Esophagus muscularis mucosa (tissue), 4 donors: ENCODE data around the gene PTGDR2. TPM values are rescaled to one million over a fixed set of nuclear protein-coding genes. Genes with fewer than 3 reads are reported as not detected.

ENCODE experiments used
- DNase-seq: peaks from one replicate; pipeline ENCODE4 v3.0.0-alpha.2; 2017; ENCODE audit errors: extremely low spot score
- H3K27ac ChIP-seq, 4 donors: fragments of 200-600 bp; sonication (generic); replicated peaks in 1 of 4; 1 replicate in 3 of 4; 2 replicates in 1 of 4; pipeline ENCODE4 v1.5.1; 2016 to 2019; ENCODE audit warnings: mild to moderate bottlenecking in 1 of 4
- H3K27me3 ChIP-seq, 4 donors: fragments of 200-600 bp; sonication (generic); one replicate each; pipeline versions ENCODE4 v1.5.1 to v1.6.0; 2016 to 2019
- H3K36me3 ChIP-seq, 4 donors: fragments of 200-600 bp; sonication (generic); one replicate each; pipeline ENCODE4 v1.5.1; 2016 to 2019
- H3K4me1 ChIP-seq, 4 donors: fragments of 200-600 bp; sonication (generic); one replicate each; pipeline ENCODE4 v1.5.1; 2016 to 2019
- H3K4me3 ChIP-seq, 4 donors: fragments of 200-600 bp; sonication (generic); 1 replicate in 2 of 4; 2 replicates in 2 of 4; pipeline ENCODE4 v1.5.1; 2016 to 2019; ENCODE audit warnings: mild to moderate bottlenecking in 4 of 4, moderate library complexity in 1 of 4
- H3K9me3 ChIP-seq, 4 donors: fragments of 200-600 bp; sonication (generic); 1 replicate in 3 of 4; 2 replicates in 1 of 4; pipeline ENCODE4 v1.5.1; 2016 to 2019
- CTCF ChIP-seq, 3 experiments: fragments of 200-600 bp in 2 of 3; fragments of 450-650 bp in 1 of 3; sonication (generic) in 2 of 3; IDR thresholded peaks; one replicate each; pipeline ENCODE4 v1.5.1; 2017 to 2019; ENCODE audit warnings: antibody characterized with exemption in 3 of 3, mild to moderate bottlenecking in 2 of 3, moderate library complexity in 1 of 3
- EP300 ChIP-seq: sonication (generic); formaldehyde crosslinking; IDR thresholded peaks from one replicate; pipeline ENCODE4 v1.6.1; 2017; ENCODE audit warnings: antibody characterized with exemption
- POLR2A ChIP-seq: fragments of 450-650 bp; IDR thresholded peaks from one replicate; pipeline ENCODE4 v1.6.1; 2017; ENCODE audit warnings: antibody characterized with exemption, moderate library complexity, mild to moderate bottlenecking, low read depth
- POLR2AphosphoS5 ChIP-seq, 2 donors: sonication (generic); formaldehyde crosslinking; IDR thresholded peaks; one replicate each; pipeline ENCODE4 v1.6.1; 2017; ENCODE audit warnings: antibody characterized with exemption in 2 of 2
- WGBS: methylation state at CpG from one replicate; pipeline ENCODE4 v1.1.5; 2018; 5-methylcytosine and 5-hydroxymethylcytosine counted together
- intact Hi-C: fragments of 100-400 bp; cut with DNase I; formaldehyde crosslinking; loops from one replicate; pipeline ENCODE4 v1.15.1; 2023
- total RNA-seq, 4 donors: library from RNA; depleted of rRNA; stranded (reverse); fragments of >200 nt; gene quantifications; one replicate each; pipeline versions ENCODE4 v1.1.0 to v1.2.1, GENCODE V29; 2016

PTGDR2 gene
- total RNA-seq, 4 donors from 2014 or later, result 0.33 to 2.9 (median 1.8) TPM

DNA sequence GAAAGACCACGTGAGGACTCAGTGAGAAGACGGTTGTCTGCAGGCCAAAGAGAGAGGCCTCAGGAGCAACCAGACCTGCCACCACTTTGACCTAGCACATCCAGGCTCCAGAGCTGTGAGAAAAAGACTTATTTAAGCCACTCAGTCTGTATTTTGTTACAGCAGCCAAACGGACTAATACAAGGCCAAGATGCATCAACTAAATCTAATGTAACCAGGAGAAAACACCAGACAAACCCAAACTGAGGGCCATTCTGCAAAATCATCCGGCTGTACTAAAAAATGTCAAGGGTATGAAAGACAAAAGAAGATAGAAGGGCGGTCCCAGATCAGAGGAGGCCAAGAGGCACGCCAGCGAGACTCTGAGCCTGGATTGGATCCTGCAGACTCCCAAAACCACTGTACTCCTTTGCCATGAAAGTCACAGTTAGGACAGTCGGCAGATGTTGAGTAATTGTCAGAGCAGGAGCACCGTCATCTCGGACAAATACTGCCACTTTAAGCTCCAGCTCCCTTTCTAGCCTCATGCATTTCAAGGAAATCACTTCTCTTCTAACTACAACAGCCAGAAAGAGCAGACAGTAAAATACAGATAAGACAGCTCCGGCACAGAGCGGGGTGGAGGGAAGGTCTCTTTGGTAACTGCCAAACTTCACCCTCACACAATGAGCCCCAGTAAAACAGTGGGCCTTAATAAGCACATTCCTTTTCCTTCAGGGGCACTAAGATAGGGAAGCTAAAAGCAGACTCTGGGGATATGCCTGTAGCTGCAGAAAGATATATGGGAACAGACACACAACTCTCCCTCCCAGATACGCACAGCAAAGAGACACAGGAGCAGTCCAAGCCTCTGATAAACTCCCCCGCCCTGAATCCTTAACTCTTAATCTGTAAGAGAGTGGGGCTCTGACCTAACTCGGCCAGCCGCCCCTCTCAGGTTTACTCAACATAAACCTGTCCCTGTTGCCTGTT, 8.1 kb upstream of the PTGDR2 start:
- DNase-seq, result no peak
- no peak for TF ChIP-seq EP300
- no peak for TF ChIP-seq POLR2AphosphoS5 (IDR thresholded peaks at IDR 0.05)
- no peak for TF ChIP-seq POLR2A
- no peak for TF ChIP-seq CTCF (IDR thresholded peaks at IDR 0.05)
- intact Hi-C loops, result no loop called here
- H3K9me3 ChIP-seq, result no peaks in the 10 kb centered on the region
- no peak overlapping the region for H3K4me3 ChIP-seq
- H3K27ac ChIP-seq, result no peak overlapping the region
- 81% methylated on average over 16 of the region's 16 CpGs for WGBS
- no peaks in the 10 kb centered on the region for H3K27me3 ChIP-seq
- H3K36me3 ChIP-seq, result no peaks in the 10 kb centered on the region
- no peaks in the 10 kb centered on the region for H3K4me1 ChIP-seq

GRCh38 chr11:60862171-60862570, 6.4 kb upstream of the PTGDR2 start:
- Histone ChIP-seq H3K9me3 (no peaks in the 10 kb centered on the region), H3K4me1 (no peaks in the 10 kb centered on the region), H3K27me3 (no peaks in the 10 kb centered on the region), H3K4me3 (no peak overlapping the region), H3K36me3 (no peaks in the 10 kb centered on the region), H3K27ac (no peak overlapping the region)
- WGBS, result 90% methylated on average over 9 of the region's 9 CpGs
- TF ChIP-seq POLR2A, result no peak
- no peak for TF ChIP-seq CTCF (IDR thresholded peaks at IDR 0.05)
- no peak for TF ChIP-seq POLR2AphosphoS5 (IDR thresholded peaks at IDR 0.05)
- no peak for TF ChIP-seq EP300
- intact Hi-C loops, result no loop called here
- DNase-seq, result no peak

DNA sequence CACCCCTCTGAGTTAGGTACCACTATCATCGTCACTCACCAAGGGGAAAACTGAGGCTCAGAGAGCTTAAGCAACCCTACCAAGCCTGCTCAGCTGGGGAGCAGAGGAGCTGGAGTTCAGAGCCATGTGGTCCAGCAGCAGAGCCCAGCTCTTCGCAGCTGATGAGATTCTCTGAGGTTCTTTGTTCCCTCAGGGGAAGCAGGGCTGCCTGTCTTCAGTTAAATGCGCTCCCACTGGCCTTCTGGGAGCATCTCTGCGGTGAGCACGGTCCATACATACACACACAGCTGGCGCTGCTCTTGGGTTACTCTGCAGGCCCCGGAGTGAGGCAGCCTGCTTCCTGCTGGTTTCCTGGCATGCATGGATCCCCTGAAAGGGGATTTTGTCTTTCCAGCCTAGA, 5.2 kb upstream of the PTGDR2 start:
- 38% methylated on average over 7 of the region's 7 CpGs for whole genome bisulfite sequencing

GRCh38 chr11:60859616-60860250, 4.0 kb upstream of the PTGDR2 start:
- Histone ChIP-seq H3K4me1 (no peaks in the 10 kb centered on the region), H3K4me3 (no peak overlapping the region), H3K27ac (no peak overlapping the region), H3K9me3 (no peaks in the 10 kb centered on the region), H3K27me3 (peaks cover 0 to 4% (median 0%) of the 10 kb centered on the region in 4 donors), H3K36me3 (no peaks in the 10 kb centered on the region)
- TF ChIP-seq EP300 (no peak), POLR2AphosphoS5 (IDR thresholded peaks at IDR 0.05) (no peak), CTCF (IDR thresholded peaks at IDR 0.05) (no peak), POLR2A (no peak)
- no peak for DNase-seq
- WGBS, result 76% methylated on average over 12 of the region's 15 CpGs
- intact Hi-C loops, result no loop called here

More for the DNA sequence above, 5.2 kb upstream of the PTGDR2 start:
- intact Hi-C loops, result no loop called here
- no peaks in the 10 kb centered on the region for H3K9me3 ChIP-seq
- TF ChIP-seq CTCF (IDR thresholded peaks at IDR 0.05), result no peak
- no peak for TF ChIP-seq POLR2AphosphoS5 (IDR thresholded peaks at IDR 0.05)
- TF ChIP-seq EP300, result no peak
- no peak for TF ChIP-seq POLR2A
- no peaks in the 10 kb centered on the region for H3K36me3 ChIP-seq
- no peak overlapping the region for H3K27ac ChIP-seq
- no peak overlapping the region for H3K4me3 ChIP-seq
- no peaks in the 10 kb centered on the region for H3K4me1 ChIP-seq
- no peak for DNase-seq
- no peaks in the 10 kb centered on the region for H3K27me3 ChIP-seq
